Mesendoderm (in vitro differentiated cells): Measurements from ENCODE around the gene DMBT1.

ENCODE experiments used
- DNase-seq: peaks from one replicate; pipeline ENCODE4 v3.0.0; 2013
- H2AK5ac ChIP-seq: 2 replicates; pipeline ENCODE4 v1.6.1; 2013; ENCODE audit warnings: low read length, inconsistent platforms
- H2BK120ac ChIP-seq: 2 replicates; pipeline ENCODE4 v1.6.1; 2013; ENCODE audit warnings: low read depth, mild to moderate bottlenecking, low read length, moderate library complexity, mixed read lengths
- H2BK15ac ChIP-seq: replicated peaks from 2 replicates; pipeline ENCODE4 v1.6.1; 2013; ENCODE audit warnings: low read depth, mild to moderate bottlenecking, moderate library complexity
- H2BK5ac ChIP-seq: 2 replicates; pipeline ENCODE4 v1.6.1; 2013; ENCODE audit warnings: low read length, inconsistent platforms
- H3K18ac ChIP-seq: 2 replicates; pipeline ENCODE4 v1.6.1; 2013; ENCODE audit warnings: mild to moderate bottlenecking, low read length, mixed read lengths
- H3K23ac ChIP-seq: one replicate; pipeline ENCODE4 v1.6.1; 2013; ENCODE audit warnings: low read length
- H3K27ac ChIP-seq: 2 replicates; pipeline ENCODE4 v1.5.1; 2013; ENCODE audit warnings: low read depth, mild to moderate bottlenecking, inconsistent platforms, low read length, moderate library complexity
- H3K27me3 ChIP-seq: 2 replicates; pipeline ENCODE4 v1.6.1; 2013; ENCODE audit warnings: low read length, control low read depth, mild to moderate bottlenecking, inconsistent platforms; ENCODE audit not compliant: insufficient read depth, poor library complexity
- H3K36me3 ChIP-seq: 2 replicates; pipeline ENCODE4 v1.6.1; 2013; ENCODE audit warnings: low read length, inconsistent platforms; ENCODE audit not compliant: control insufficient read depth, insufficient read depth
- H3K4ac ChIP-seq: one replicate; pipeline ENCODE4 v1.6.1; 2013; ENCODE audit warnings: low read depth, mild to moderate bottlenecking, low read length, moderate library complexity
- H3K4me1 ChIP-seq: 2 replicates; pipeline ENCODE4 v1.6.1; 2013; ENCODE audit warnings: low read depth, low read length, inconsistent platforms; ENCODE audit not compliant: control insufficient read depth
- H3K4me2 ChIP-seq: 2 replicates; pipeline ENCODE4 v1.6.1; 2013; ENCODE audit warnings: low read length
- H3K4me3 ChIP-seq: 2 replicates; pipeline ENCODE4 v1.5.1; 2013; ENCODE audit warnings: mild to moderate bottlenecking, low read length
- H3K56ac ChIP-seq: one replicate; pipeline ENCODE4 v1.6.1; 2013; ENCODE audit warnings: low read length
- H3K79me1 ChIP-seq: 2 replicates; pipeline ENCODE4 v1.6.1; 2013; ENCODE audit warnings: low read length, inconsistent platforms
- H3K79me2 ChIP-seq: 2 replicates; pipeline ENCODE4 v1.6.1; 2013; ENCODE audit warnings: mild to moderate bottlenecking, low read length; ENCODE audit not compliant: control insufficient read depth, insufficient read depth
- H3K9ac ChIP-seq: 2 replicates; pipeline ENCODE4 v1.6.1; 2013; ENCODE audit warnings: low read length, inconsistent platforms
- H4K5ac ChIP-seq: one replicate; pipeline ENCODE4 v1.6.1; 2013; ENCODE audit warnings: low read length
- H4K8ac ChIP-seq: one replicate; pipeline ENCODE4 v1.6.1; 2013; ENCODE audit warnings: low read depth, mild to moderate bottlenecking, control low read depth, low read length, moderate library complexity
- WGBS: extraction: QIAGEN DNeasy Blood & Tissue Kit; methylation state at CpG from one replicate; pipeline ENCODE4 v1.1.7; 2013; ENCODE audit warnings: low lambda C conversion rate, missing lambda C conversion rate; ENCODE audit not compliant: insufficient coverage; ENCODE audit errors: extremely low coverage; 5-methylcytosine and 5-hydroxymethylcytosine counted together

DMBT1 gene

DNA sequence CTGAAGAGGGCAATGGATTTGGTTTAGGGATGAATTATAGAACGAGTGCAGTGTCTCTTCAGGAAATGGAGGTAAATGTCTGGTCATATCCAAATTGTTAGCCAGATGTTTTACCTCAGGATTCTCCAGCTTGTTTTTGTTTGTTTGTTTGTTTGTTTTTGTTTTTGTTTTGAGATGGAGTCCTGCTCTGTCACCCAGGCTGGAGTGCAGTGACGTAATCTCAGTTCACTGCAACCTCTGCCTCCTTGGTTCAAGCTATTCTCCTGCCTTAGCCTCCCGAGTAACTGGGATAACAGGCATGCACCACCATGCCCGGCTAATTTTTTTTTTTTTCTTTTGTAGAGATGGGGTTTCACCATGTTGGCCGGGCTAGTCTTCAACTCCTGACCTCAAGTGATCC, 132.2 kb downstream of the DMBT1 start:
- no peaks in the 10 kb centered on the region for H3K79me1 ChIP-seq
- H3K18ac ChIP-seq, result no peak overlapping the region
- no peak overlapping the region for H2BK15ac ChIP-seq
- H3K23ac ChIP-seq, result no peak overlapping the region
- no peak for DNase-seq
- no peak overlapping the region for H2BK5ac ChIP-seq
- no peak overlapping the region for H4K8ac ChIP-seq
- H4K5ac ChIP-seq, result no peak overlapping the region
- no peaks in the 10 kb centered on the region for H3K27me3 ChIP-seq
- H3K9ac ChIP-seq, result no peak overlapping the region
- no peaks in the 10 kb centered on the region for H3K4me1 ChIP-seq
- no peak overlapping the region for H3K4me2 ChIP-seq
- no peak overlapping the region for H2AK5ac ChIP-seq
- H3K79me2 ChIP-seq, result no peaks in the 10 kb centered on the region
- no peak overlapping the region for H3K27ac ChIP-seq
- no peaks in the 10 kb centered on the region for H3K36me3 ChIP-seq
- no peak overlapping the region for H3K4ac ChIP-seq
- no CpG with 5 or more reads among the region's 5 CpGs for WGBS
- H2BK120ac ChIP-seq, result no peak overlapping the region
- no peak overlapping the region for H3K4me3 ChIP-seq
- no peak overlapping the region for H3K56ac ChIP-seq
